Raji (cell line): ENCODE data around the gene RRAD.

ENCODE experiments used
- POLR2A ChIP-seq: IDR thresholded peaks from 2 replicates; pipeline ENCODE4 v1.6.1; 2011; ENCODE audit warnings: low read depth, low read length, control low read depth; ENCODE audit not compliant: insufficient read depth

The RRAD gene

GRCh38 chr16:66910175-66910940 lies 15.0 kb downstream of the RRAD start:
- no peak for TF ChIP-seq POLR2A

DNA sequence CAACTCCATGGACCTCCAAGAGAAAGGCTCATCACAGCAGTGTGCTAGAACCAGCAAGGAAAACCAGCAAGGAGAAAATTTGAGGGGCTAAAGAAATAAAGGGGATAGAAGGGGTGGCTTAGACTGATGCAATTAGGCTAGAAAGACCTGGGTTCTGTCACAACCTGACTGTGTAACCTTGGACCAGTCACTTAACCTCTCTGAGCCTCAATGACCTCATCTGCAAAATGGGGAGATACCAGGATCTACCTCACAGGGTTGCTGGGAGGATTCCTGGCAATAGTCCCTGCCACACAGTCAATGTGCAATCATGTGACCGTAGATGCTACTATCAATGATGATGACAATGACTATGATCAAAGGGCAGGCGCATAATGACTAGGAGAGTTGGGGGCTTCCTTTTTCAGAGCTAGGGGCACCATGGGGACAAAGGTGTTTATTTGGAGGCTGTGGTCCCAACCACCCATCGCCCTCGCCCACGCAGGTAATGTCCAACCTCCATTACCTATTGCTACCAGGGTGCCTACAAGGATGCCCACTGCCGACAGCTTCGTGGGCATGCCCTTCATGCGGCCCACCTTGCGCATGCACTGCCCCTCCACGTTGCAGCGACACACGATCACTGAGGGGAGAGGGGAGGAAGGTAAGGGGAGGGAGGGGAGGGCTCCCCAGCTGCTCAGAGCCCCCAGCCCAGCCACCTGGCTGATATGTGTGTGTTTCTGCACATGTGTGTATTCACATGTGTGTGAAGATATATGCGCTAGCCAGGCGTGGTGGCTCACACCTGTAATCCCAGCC lies 16.4 kb downstream of the RRAD start:
- TF ChIP-seq POLR2A: no peak

- TF ChIP-seq POLR2A: no peak
These were observed 17.2 kb downstream of the RRAD start for GRCh38 chr16:66908116-66908515.

DNA sequence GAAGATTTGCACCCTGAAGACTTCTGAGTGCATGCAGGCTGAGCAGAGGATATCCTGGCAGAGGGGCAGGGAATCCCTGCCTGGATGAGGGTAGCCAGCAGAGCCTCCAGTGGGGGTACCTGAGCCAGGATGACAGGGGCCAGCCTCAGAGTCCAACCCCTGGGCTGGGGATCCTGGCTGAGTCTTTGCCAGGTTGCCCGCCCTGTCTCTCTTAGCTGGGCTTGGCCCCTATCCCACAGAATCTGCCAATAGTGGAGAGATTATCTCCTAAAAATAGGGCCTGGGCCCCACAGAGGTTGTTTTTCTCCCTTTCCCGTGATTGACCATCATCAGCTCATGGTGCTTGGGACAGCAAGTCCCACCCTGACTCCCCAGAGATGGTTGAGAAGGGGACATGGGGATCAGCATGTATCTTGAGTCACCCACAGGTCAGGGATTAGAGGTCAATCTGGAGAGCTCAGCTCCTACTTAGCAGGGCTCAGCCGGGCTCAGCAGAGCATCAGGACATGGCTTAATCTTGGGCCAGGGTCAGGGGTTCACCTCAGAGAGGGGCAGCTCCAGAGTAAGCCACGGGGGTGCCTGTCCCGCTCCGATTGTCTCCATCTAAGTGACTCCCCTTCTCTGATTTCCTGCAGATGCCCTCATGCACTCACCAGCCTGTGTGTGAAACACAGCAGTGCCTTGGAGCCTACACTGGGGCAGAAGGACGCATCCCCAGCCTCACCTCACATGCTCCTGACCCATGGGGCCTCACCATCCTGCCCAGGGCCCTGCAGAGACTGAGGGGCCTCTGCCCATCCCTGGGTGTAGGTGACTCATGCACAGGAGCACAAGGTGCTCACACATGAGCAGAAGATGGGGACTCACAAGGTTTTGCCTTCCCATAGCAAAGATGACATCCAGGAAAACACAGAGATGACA lies 18.2 kb downstream of the RRAD start:
- no peak for TF ChIP-seq POLR2A

DNA sequence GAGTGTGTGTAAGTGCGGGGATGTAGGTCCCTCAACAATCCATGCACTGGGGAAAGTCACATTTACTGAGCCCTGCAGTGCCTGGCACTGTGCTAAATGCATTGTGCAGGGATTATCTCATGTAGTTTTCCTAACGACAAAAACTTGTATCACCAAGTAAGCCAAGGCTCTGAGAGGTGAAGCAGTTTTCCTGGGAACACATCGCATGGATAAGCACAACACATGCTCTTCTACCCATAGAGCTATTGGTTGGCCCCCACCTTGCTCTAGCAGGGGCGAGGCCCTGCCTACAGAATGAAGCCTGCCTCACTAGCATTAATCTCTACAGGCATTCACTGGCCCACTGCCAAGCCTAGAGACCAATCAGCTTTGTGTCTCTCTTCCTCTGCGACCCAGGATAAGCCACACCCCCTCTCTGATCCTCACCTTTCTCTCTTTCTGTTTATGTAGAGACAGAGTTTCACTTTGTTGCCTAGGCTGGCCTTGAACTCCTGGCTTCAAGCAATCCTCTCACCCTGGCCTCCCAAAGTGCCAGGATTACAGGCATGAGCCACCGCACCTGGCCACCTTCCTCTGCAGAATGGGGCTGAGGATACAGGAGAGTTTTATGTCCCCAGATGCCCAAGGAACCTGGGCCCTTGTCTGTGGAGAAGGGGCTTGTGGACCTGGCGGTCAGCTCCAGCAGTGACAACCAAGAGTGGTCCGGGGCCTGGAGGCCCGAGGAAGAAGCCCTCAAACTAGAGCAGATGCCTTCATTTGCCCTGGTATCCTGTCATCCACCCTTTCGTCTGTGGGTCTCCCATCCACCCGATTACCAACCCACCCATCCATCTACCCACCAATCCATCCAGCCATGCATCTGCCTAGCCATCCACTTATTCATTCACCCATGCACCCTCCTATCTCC lies 19.4 kb downstream of the RRAD start:
- no peak for TF ChIP-seq POLR2A

DNA sequence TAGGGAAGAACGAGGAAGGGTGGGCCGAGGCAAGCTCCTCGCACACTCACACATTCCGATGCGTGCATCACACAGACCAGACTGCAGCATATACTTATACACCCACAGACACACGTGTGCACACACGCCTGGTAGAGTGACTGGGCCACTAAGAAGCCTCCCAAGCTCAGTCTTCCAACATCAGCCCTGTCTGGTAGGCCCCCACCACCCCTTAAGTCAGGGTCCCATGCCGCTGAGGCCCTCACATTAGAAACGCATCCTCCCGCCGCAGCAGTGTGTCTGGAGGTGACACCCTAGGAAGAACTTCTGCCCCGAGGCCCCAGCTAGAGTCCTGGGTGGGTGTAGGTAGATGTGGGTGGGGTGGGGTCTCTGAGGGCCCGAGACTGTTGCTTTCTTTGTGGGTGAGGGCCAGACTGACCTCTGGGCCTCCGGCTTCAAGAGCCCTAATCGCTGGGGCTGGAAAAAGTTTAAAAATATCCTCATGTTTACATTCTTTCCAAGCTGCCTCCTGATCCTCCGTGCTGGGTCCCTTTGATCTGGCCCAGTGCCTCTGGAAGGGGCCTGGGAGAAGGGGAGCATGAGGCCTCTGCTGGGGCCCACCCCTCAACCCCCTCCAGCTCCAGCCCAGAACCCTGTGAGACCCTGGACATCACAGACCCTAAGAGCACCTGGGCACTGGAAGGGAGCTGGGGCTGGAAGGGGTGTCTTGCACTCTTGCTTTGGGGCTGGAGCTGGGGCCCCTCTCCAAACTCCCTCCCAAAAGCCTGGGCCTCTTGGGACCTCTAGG lies 20.3 kb downstream of the RRAD start:
- TF ChIP-seq POLR2A: no peak

DNA sequence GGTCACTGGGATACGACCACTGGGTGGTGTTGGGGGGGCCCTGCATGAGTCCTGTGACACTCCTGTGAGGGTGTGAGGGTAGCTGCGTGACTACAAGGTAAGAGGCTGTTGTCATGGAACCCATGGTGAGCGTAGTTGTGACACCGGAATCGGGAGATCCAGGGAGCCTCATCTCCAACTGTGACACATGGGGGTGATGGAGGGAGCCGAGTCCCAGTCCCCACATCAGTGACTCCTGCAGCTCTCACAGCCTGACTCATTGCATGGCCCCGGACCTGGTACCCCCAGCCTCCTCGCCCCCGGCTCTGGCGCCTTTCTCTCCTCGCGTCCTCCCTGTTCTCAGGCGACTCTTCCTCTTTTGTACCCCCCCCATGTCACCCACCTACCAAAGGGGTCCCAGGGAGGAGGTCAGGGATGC lies 20.9 kb downstream of the RRAD start:
- no peak for TF ChIP-seq POLR2A

- no peak for TF ChIP-seq POLR2A
These were observed 21.5 kb downstream of the RRAD start for GRCh38 chr16:66903544-66904427.

- TF ChIP-seq POLR2A: no peak
These were observed 22.4 kb downstream of the RRAD start for GRCh38 chr16:66902648-66903543.

DNA sequence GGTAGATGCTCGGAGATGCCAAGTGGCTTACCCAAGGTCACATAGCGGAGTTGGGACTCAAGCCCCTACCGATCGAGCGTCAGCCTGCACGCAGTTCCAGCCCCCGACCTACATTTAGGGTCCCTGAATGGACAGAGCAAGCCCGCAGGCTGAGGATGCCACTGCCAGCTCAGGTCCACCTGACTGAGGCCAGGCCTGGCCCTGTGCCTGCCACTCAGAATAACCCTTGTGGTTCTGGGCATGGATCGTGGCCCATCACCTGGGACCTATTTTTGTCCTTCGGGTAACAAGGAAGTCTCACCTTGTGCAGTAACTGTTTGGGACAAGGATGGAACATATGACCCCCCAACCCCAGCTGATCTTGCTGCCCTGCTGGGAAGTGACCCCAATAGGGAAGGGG lies 23.7 kb downstream of the RRAD start:
- TF ChIP-seq POLR2A: no peak

- TF ChIP-seq POLR2A: no peak
These were observed 24.5 kb downstream of the RRAD start for GRCh38 chr16:66900721-66901441.
